ENCODE results near the gene CD22. TPM values are rescaled to one million over a fixed set of nuclear protein-coding genes. Genes with fewer than 3 reads are reported as not detected.

The CD22 gene
- polyA plus RNA-seq, 1 donor (not counting 4 experiments of a cell fraction or from before 2014, with no cell fraction given) = 0.26 TPM

- no peak overlapping the region for H3K27ac ChIP-seq (ENCODE audit: control insufficient read depth, insufficient read depth, low read length)
- H3K9me3 ChIP-seq (ENCODE audit: control insufficient read depth, low read depth, low read length) = no peaks in the 10 kb centered on the region
- H3K4me3 ChIP-seq (ENCODE audit: control insufficient read depth in 2 of 3, extremely low read depth in 1 of 3, insufficient read depth in 2 of 3, low read depth in 1 of 3, low read length in 3 of 3) = no peak overlapping the region
- no peaks in the 10 kb centered on the region for H3K79me2 ChIP-seq (ENCODE audit: control insufficient read depth, insufficient read depth, low read length)
- no peaks in the 10 kb centered on the region for H3K36me3 ChIP-seq (ENCODE audit: control insufficient read depth in 2 of 2, extremely low read depth in 1 of 2, insufficient read depth in 2 of 2, low read length in 2 of 2)
- peaks cover 3% of the 10 kb centered on the region for H3K27me3 ChIP-seq (ENCODE audit: control insufficient read depth, extremely low read depth, insufficient read depth, low read length)
- H2AFZ ChIP-seq (ENCODE audit: control insufficient read depth, low read length) = no peak overlapping the region
- DNase-seq (ENCODE audit: low read depth, low spot score) = no peak
- TF ChIP-seq EZH2 (IDR thresholded peaks at IDR 0.05; ENCODE audit: low read length) (no peak), CTCF (optimal IDR thresholded peaks at IDR 0.05 in 1 of 3, IDR thresholded peaks at IDR 0.05 in 1 of 3, conservative IDR thresholded peaks at IDR 0.05 in 1 of 3; ENCODE audit: extremely low read depth in 1 of 3, insufficient read depth in 2 of 3, low read length in 3 of 3) (no peak)
- no peak overlapping the region for H3K4me2 ChIP-seq (ENCODE audit: control insufficient read depth, extremely low read depth, insufficient read depth, low read depth, low read length)
- H3K9ac ChIP-seq (ENCODE audit: control insufficient read depth, extremely low read depth, insufficient read depth, low read length) = no peak overlapping the region
- no peaks in the 10 kb centered on the region for H4K20me1 ChIP-seq (ENCODE audit: control insufficient read depth, extremely low read depth, insufficient read depth, low read length)
- H3K9me1 ChIP-seq (ENCODE audit: control insufficient read depth, extremely low read depth, insufficient read depth, low read length) = no peaks in the 10 kb centered on the region
- dilution Hi-C loops (cut with MboI; ENCODE audit: extremely low pct_ligation_motif_present, low sequenced_read_pairs) = no loop called here
- FAIRE-seq = no peak
- peaks cover 5% of the 10 kb centered on the region for H3K4me1 ChIP-seq (ENCODE audit: control insufficient read depth, extremely low read depth, insufficient read depth, low read length)
Measured at GRCh38 chr19:35310811-35311465, 18.0 kb upstream of the CD22 start.

GRCh38 chr19:35311901-35312665 lies 16.9 kb upstream of the CD22 start:
- TF ChIP-seq CTCF (optimal IDR thresholded peaks at IDR 0.05 in 1 of 3, IDR thresholded peaks at IDR 0.05 in 1 of 3, conservative IDR thresholded peaks at IDR 0.05 in 1 of 3; ENCODE audit: extremely low read depth in 1 of 3, insufficient read depth in 2 of 3, low read length in 3 of 3) = no peak
- TF ChIP-seq EZH2 (IDR thresholded peaks at IDR 0.05; ENCODE audit: low read length) = no peak
- H3K4me1 ChIP-seq (ENCODE audit: control insufficient read depth, extremely low read depth, insufficient read depth, low read length) = peaks cover 5% of the 10 kb centered on the region
- DNase-seq (ENCODE audit: low read depth, low spot score) (no peak), FAIRE-seq (no peak)
- no peak overlapping the region for H2AFZ ChIP-seq (ENCODE audit: control insufficient read depth, low read length)
- peaks cover 3% of the 10 kb centered on the region for H3K27me3 ChIP-seq (ENCODE audit: control insufficient read depth, extremely low read depth, insufficient read depth, low read length)
- H4K20me1 ChIP-seq (ENCODE audit: control insufficient read depth, extremely low read depth, insufficient read depth, low read length) = no peaks in the 10 kb centered on the region
- no peak overlapping the region for H3K4me2 ChIP-seq (ENCODE audit: control insufficient read depth, extremely low read depth, insufficient read depth, low read depth, low read length)
- H3K9me3 ChIP-seq (ENCODE audit: control insufficient read depth, low read depth, low read length) = no peaks in the 10 kb centered on the region
- H3K4me3 ChIP-seq (ENCODE audit: control insufficient read depth in 2 of 3, extremely low read depth in 1 of 3, insufficient read depth in 2 of 3, low read depth in 1 of 3, low read length in 3 of 3) = no peak overlapping the region
- H3K36me3 ChIP-seq (ENCODE audit: control insufficient read depth in 2 of 2, extremely low read depth in 1 of 2, insufficient read depth in 2 of 2, low read length in 2 of 2) = no peaks in the 10 kb centered on the region
- no peaks in the 10 kb centered on the region for H3K9me1 ChIP-seq (ENCODE audit: control insufficient read depth, extremely low read depth, insufficient read depth, low read length)
- no peaks in the 10 kb centered on the region for H3K79me2 ChIP-seq (ENCODE audit: control insufficient read depth, insufficient read depth, low read length)
- no peak overlapping the region for H3K9ac ChIP-seq (ENCODE audit: control insufficient read depth, extremely low read depth, insufficient read depth, low read length)
- no peak overlapping the region for H3K27ac ChIP-seq (ENCODE audit: control insufficient read depth, insufficient read depth, low read length)
- dilution Hi-C loops (cut with MboI; ENCODE audit: extremely low pct_ligation_motif_present, low sequenced_read_pairs) = no loop called here

All from keratinocyte (primary cell).